ENCODE results near the gene MDM2. TPM values are rescaled to one million over a fixed set of nuclear protein-coding genes. Genes with fewer than 3 reads are reported as not detected.

Gene MDM2
- total RNA-seq, 1 experiment from 2014 or later, result 159 TPM

- no CpG with 5 or more reads among the region's 1 CpG for WGBS (ENCODE audit: extremely low coverage, insufficient read length, low lambda C conversion rate)
Measured at GRCh38 chr12:68769941-68770340, 38.0 kb upstream of the MDM2 start.

More at GRCh38 chr12:68769941-68770340, 38.0 kb upstream of the MDM2 start:
- Mint-ChIP-seq H3K9me3 (no peaks in the 10 kb centered on the region), H3K27me3 (ENCODE audit: low read depth) (no peaks in the 10 kb centered on the region), H3K4me1 (no peaks in the 10 kb centered on the region), H3K36me3 (ENCODE audit: insufficient read depth in 1 of 3, low read depth in 3 of 3) (peaks cover 1 to 10% (median 8%) of the 10 kb centered on the region in 3 experiments; a peak in 5 of 7 replicates), H3K27ac (peak overlapping the region in 1 of 3 experiments; percentile 60; a peak in 1 of 7 replicates), H3K4me3 (no peak overlapping the region)
- no peak overlapping the region for H2BK120ac ChIP-seq (ENCODE audit: low read depth, low read length, poor library complexity, severe bottlenecking)
- H3K4me1 ChIP-seq (ENCODE audit: insufficient read depth, low read length), result no peaks in the 10 kb centered on the region
- no peak for TF ChIP-seq CTCF (conservative IDR thresholded peaks at IDR 0.05)
- no peak overlapping the region for H3K23ac ChIP-seq (ENCODE audit: insufficient read length, low read depth, low read length)
- no peak overlapping the region for H3K18ac ChIP-seq (ENCODE audit: insufficient read length, low read depth, low read length)
- no peak overlapping the region for H3K14ac ChIP-seq (ENCODE audit: insufficient read depth, low read length)
- H4K8ac ChIP-seq (replicated peaks; ENCODE audit: insufficient read length, low read depth, low read length), result no peak overlapping the region
- H3K4me2 ChIP-seq (ENCODE audit: insufficient read depth, insufficient read length, low read length), result no peak overlapping the region
- H2BK5ac ChIP-seq (ENCODE audit: insufficient read length, low read length), result no peak overlapping the region
- no peak overlapping the region for H3K27ac ChIP-seq (ENCODE audit: insufficient read length, low read depth, low read length)
- no peak overlapping the region for H4K5ac ChIP-seq (ENCODE audit: insufficient read length, low read depth, low read length)
- no peak overlapping the region for H2BK20ac ChIP-seq (ENCODE audit: low read depth, low read length, poor library complexity, severe bottlenecking)
- H2BK12ac ChIP-seq (ENCODE audit: insufficient read length, low read depth, low read length), result no peak overlapping the region
- no peak overlapping the region for H3K9ac ChIP-seq (ENCODE audit: extremely low read depth, insufficient read length, low read length)
- H3K56ac ChIP-seq (ENCODE audit: insufficient read length, low read depth, low read length), result no peak overlapping the region
- no peaks in the 10 kb centered on the region for H3K79me1 ChIP-seq (ENCODE audit: insufficient read depth, low read depth, low read length, poor library complexity, severe bottlenecking)
- no peaks in the 10 kb centered on the region for H4K20me1 ChIP-seq (ENCODE audit: control insufficient read depth, insufficient read depth, insufficient read length)
- H3K23me2 ChIP-seq (ENCODE audit: insufficient read length, low read depth, low read length, poor library complexity, severe bottlenecking), result no peaks in the 10 kb centered on the region
- H3K27me3 ChIP-seq (ENCODE audit: insufficient read depth, low read length), result no peaks in the 10 kb centered on the region
- no peaks in the 10 kb centered on the region for H3K79me2 ChIP-seq (ENCODE audit: insufficient read depth, low read length)
- DNase-seq, result no peak
- H2AFZ ChIP-seq (ENCODE audit: low read length), result no peak overlapping the region
- H2BK15ac ChIP-seq (ENCODE audit: low read depth, low read length), result no peak overlapping the region
- no peaks in the 10 kb centered on the region for H3K9me3 ChIP-seq (ENCODE audit: control insufficient read depth, low read depth, low read length)
- no peak overlapping the region for H2AK5ac ChIP-seq (ENCODE audit: insufficient read length, low read length)
- no peak overlapping the region for H3T11ph ChIP-seq (ENCODE audit: low read length)
- no peak overlapping the region for H4K91ac ChIP-seq (ENCODE audit: insufficient read length, low read depth, low read length)
- no peak overlapping the region for H3K4ac ChIP-seq (ENCODE audit: low read depth, low read length)
